D721Med (cell line): ENCODE measurements around the gene BRWD1.

ENCODE experiments used
- DNase-seq: peaks from one replicate; pipeline ENCODE4 v3.0.0; 2011; ENCODE audit warnings: low spot score; ENCODE audit not compliant: insufficient read length
- FAIRE-seq: peaks from 2 replicates; lab custom pipeline; 2011; peaks lifted over from hg19 to GRCh38; lab: Jason Lieb, UNC
- CTCF ChIP-seq: IDR thresholded peaks from 2 replicates; pipeline ENCODE4 v1.5.1; 2012; ENCODE audit warnings: mild to moderate bottlenecking, control low read depth; ENCODE audit not compliant: insufficient read depth; ENCODE audit errors: missing control alignments

Gene BRWD1

GRCh38 chr21:39313042-39313570 is 326 bp downstream of the BRWD1 start:
- TF ChIP-seq CTCF, result no peak
- DNase-seq, result no peak
- FAIRE-seq, result no peak

GRCh38 chr21:39312112-39313041 is 1.1 kb downstream of the BRWD1 start:
- TF ChIP-seq CTCF, result no peak
- DNase-seq (peak; percentile 91), FAIRE-seq (no peak)

GRCh38 chr21:39311164-39311563 is 2.3 kb downstream of the BRWD1 start:
- FAIRE-seq (no peak), DNase-seq (no peak)
- TF ChIP-seq CTCF, result no peak

- FAIRE-seq (peak; percentile 16), DNase-seq (peak; percentile 72)
- no peak for TF ChIP-seq CTCF
Measured at GRCh38 chr21:39307466-39307865, 6.0 kb downstream of the BRWD1 start.

- no peak for FAIRE-seq
- no peak for DNase-seq
- no peak for TF ChIP-seq CTCF
Measured at GRCh38 chr21:39300587-39300986, 12.8 kb downstream of the BRWD1 start.

- FAIRE-seq (no peak), DNase-seq (no peak)
- TF ChIP-seq CTCF, result no peak
Measured at GRCh38 chr21:39296891-39297290, 16.5 kb downstream of the BRWD1 start.

- no peak for FAIRE-seq
- no peak for TF ChIP-seq CTCF
- DNase-seq, result no peak
Measured at GRCh38 chr21:39288987-39289386, 24.4 kb downstream of the BRWD1 start.
